Measurements from ENCODE around the gene SLC9A9. TPM values are rescaled to one million over a fixed set of nuclear protein-coding genes. Genes with fewer than 3 reads are reported as not detected.

SLC9A9 gene
- total RNA-seq, 1 experiment from 2014 or later: not detected

GRCh38 chr3:143644370-143645089 is 203.7 kb downstream of the SLC9A9 start:
- Histone ChIP-seq H3K9me3 (no peaks in the 10 kb centered on the region), H3K4me1 (no peaks in the 10 kb centered on the region), H3K27me3 (replicated peaks; ENCODE audit: control insufficient read depth, insufficient read depth, low read length) (no peaks in the 10 kb centered on the region), H3K4me3 (ENCODE audit: low read depth, low read length) (no peak overlapping the region), H3K36me3 (ENCODE audit: control insufficient read depth, insufficient read depth, low read length) (no peaks in the 10 kb centered on the region)
- Mint-ChIP-seq H3K4me1 (ENCODE audit: low read depth, unreplicated experiment) (peaks cover 6% of the 10 kb centered on the region), H3K36me3 (ENCODE audit: insufficient read depth, unreplicated experiment) (no peaks in the 10 kb centered on the region), H3K27ac (ENCODE audit: unreplicated experiment) (no peak overlapping the region), H3K4me3 (ENCODE audit: unreplicated experiment) (no peak overlapping the region), H3K27me3 (ENCODE audit: insufficient read depth, unreplicated experiment) (peaks cover 3% of the 10 kb centered on the region), H3K9me3 (ENCODE audit: unreplicated experiment) (no peaks in the 10 kb centered on the region)
- DNase-seq: peak; percentile 44 to 51
- CTCF ChIA-PET: interaction anchor here (0.5 to 1.0 kb wide), 2 partner anchors 608 to 1210 kb away, joined by 5 read pairs; no protein-coding TSS in a partner anchor
- TF ChIP-seq, protein P1, sequence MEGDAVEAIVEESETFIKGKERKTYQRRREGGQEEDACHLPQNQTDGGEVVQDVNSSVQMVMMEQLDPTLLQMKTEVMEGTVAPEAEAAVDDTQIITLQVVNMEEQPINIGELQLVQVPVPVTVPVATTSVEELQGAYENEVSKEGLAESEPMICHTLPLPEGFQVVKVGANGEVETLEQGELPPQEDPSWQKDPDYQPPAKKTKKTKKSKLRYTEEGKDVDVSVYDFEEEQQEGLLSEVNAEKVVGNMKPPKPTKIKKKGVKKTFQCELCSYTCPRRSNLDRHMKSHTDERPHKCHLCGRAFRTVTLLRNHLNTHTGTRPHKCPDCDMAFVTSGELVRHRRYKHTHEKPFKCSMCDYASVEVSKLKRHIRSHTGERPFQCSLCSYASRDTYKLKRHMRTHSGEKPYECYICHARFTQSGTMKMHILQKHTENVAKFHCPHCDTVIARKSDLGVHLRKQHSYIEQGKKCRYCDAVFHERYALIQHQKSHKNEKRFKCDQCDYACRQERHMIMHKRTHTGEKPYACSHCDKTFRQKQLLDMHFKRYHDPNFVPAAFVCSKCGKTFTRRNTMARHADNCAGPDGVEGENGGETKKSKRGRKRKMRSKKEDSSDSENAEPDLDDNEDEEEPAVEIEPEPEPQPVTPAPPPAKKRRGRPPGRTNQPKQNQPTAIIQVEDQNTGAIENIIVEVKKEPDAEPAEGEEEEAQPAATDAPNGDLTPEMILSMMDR (IDR thresholded peaks at IDR 0.05; ENCODE audit: insufficient read depth in 1 of 2, low read depth in 1 of 2, low read length in 1 of 2, severe bottlenecking in 1 of 2, unreplicated experiment in 1 of 2): peak; percentile 27 to 49
- no TSS peak for BruUV-seq (replicated peaks)
- intact Hi-C loops (cut with micrococcal nuclease; ENCODE audit: unreplicated experiment): loop anchor here (5.0 to 10.0 kb wide), 2 partner anchors 37 to 570 kb away; no protein-coding TSS in a partner anchor
- POLR2A ChIA-PET: no interaction called here

DNA sequence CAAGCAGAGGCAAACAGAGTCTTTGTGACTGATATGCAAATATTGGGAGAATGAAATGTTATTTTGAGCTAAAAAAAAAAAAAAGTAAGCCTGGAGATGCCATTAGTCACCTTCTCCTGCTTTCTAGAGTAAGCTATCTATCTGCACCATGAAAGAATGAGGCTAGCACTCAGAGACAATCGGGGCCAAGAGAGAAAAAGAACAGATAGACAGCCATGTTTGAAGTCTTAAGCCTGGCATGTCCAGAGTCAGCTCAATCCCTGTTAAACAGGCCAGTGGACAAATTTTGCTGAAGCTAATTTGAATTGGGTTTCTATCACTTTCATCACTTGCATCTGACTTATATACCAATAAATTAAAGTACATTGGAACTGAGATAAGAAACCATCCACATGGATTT is 204.4 kb downstream of the SLC9A9 start:
- TF ChIP-seq, protein P1 (IDR thresholded peaks at IDR 0.05; ENCODE audit: insufficient read depth in 1 of 2, low read depth in 1 of 2, low read length in 1 of 2, severe bottlenecking in 1 of 2, unreplicated experiment in 1 of 2): no peak
- Mint-ChIP-seq H3K4me3 (ENCODE audit: unreplicated experiment) (no peak overlapping the region), H3K9me3 (ENCODE audit: unreplicated experiment) (no peaks in the 10 kb centered on the region), H3K27me3 (ENCODE audit: insufficient read depth, unreplicated experiment) (peaks cover 3% of the 10 kb centered on the region), H3K27ac (ENCODE audit: unreplicated experiment) (no peak overlapping the region), H3K36me3 (ENCODE audit: insufficient read depth, unreplicated experiment) (no peaks in the 10 kb centered on the region), H3K4me1 (ENCODE audit: low read depth, unreplicated experiment) (peaks cover 6% of the 10 kb centered on the region)
- POLR2A ChIA-PET: no interaction called here
- Histone ChIP-seq H3K36me3 (ENCODE audit: control insufficient read depth, insufficient read depth, low read length) (no peaks in the 10 kb centered on the region), H3K27me3 (replicated peaks; ENCODE audit: control insufficient read depth, insufficient read depth, low read length) (no peaks in the 10 kb centered on the region), H3K4me3 (ENCODE audit: low read depth, low read length) (no peak overlapping the region), H3K4me1 (no peaks in the 10 kb centered on the region), H3K9me3 (no peaks in the 10 kb centered on the region)
- intact Hi-C loops (cut with micrococcal nuclease; ENCODE audit: unreplicated experiment): loop anchor here (5.0 to 10.0 kb wide), 2 partner anchors 37 to 569 kb away; no protein-coding TSS in a partner anchor
- no TSS peak for BruUV-seq (replicated peaks)
- DNase-seq: no peak
- CTCF ChIA-PET: interaction anchor here (1.0 kb wide), 1 partner anchor 608 kb away, joined by 5 read pairs; no protein-coding TSS in a partner anchor

GRCh38 chr3:143640774-143641173 is 207.5 kb downstream of the SLC9A9 start:
- H3K27ac Mint-ChIP-seq (ENCODE audit: unreplicated experiment): no peak overlapping the region
- no peak for DNase-seq
- H3K36me3 ChIP-seq (ENCODE audit: control insufficient read depth, insufficient read depth, low read length): no peaks in the 10 kb centered on the region
- CTCF ChIA-PET: no interaction called here
- BruUV-seq (replicated peaks): no TSS peak
- no peak overlapping the region for H3K4me3 ChIP-seq (ENCODE audit: low read depth, low read length)
- no peaks in the 10 kb centered on the region for H3K36me3 Mint-ChIP-seq (ENCODE audit: insufficient read depth, unreplicated experiment)
- peaks cover 3% of the 10 kb centered on the region for H3K27me3 Mint-ChIP-seq (ENCODE audit: insufficient read depth, unreplicated experiment)
- H3K9me3 ChIP-seq: peaks cover 10% of the 10 kb centered on the region; the same call in 1 of the 2 replicates
- no peaks in the 10 kb centered on the region for H3K27me3 ChIP-seq (replicated peaks; ENCODE audit: control insufficient read depth, insufficient read depth, low read length)
- no peaks in the 10 kb centered on the region for H3K9me3 Mint-ChIP-seq (ENCODE audit: unreplicated experiment)
- H3K4me1 ChIP-seq: no peaks in the 10 kb centered on the region
- intact Hi-C loops (cut with micrococcal nuclease; ENCODE audit: unreplicated experiment): loop anchor here (5.0 to 10.0 kb wide), 2 partner anchors 33 to 566 kb away; no protein-coding TSS in a partner anchor
- TF ChIP-seq, protein P1 (IDR thresholded peaks at IDR 0.05; ENCODE audit: insufficient read depth in 1 of 2, low read depth in 1 of 2, low read length in 1 of 2, severe bottlenecking in 1 of 2, unreplicated experiment in 1 of 2): no peak
- no peak overlapping the region for H3K4me3 Mint-ChIP-seq (ENCODE audit: unreplicated experiment)
- POLR2A ChIA-PET: no interaction called here
- H3K4me1 Mint-ChIP-seq (ENCODE audit: low read depth, unreplicated experiment): peaks cover 6% of the 10 kb centered on the region
